Natural killer cell (primary cell): ENCODE results near the gene OTOGL. TPM values are rescaled to one million over a fixed set of nuclear protein-coding genes. Genes with fewer than 3 reads are reported as not detected.

Experiments
- ATAC-seq, 3 donors: fragments of 150-1000 bp in 2 of 3; fragments of 200-7000 bp in 1 of 3; cut with Tn5 transposase; 1 replicate in 1 of 3; 2 replicates in 2 of 3; pipeline ENCODE4 v1.10.0; 2021; ENCODE audit warnings: mild to moderate bottlenecking in 2 of 3, moderate library complexity in 2 of 3
- DNase-seq, 2 donors: peaks; one replicate each; pipeline versions ENCODE4 v3.0.0 to v3.0.0-alpha.2; 2013 to 2021; ENCODE audit warnings: mixed read lengths in 1 of 2
- H3K27ac ChIP-seq: one replicate; pipeline ENCODE4 v1.5.1; 2013; ENCODE audit warnings: mild to moderate bottlenecking, low read length
- H3K27me3 ChIP-seq: one replicate; pipeline ENCODE4 v1.6.1; 2013; ENCODE audit warnings: low read length; ENCODE audit not compliant: control insufficient read depth, insufficient read depth
- H3K36me3 ChIP-seq: one replicate; pipeline ENCODE4 v1.6.1; 2013; ENCODE audit warnings: low read length; ENCODE audit not compliant: control insufficient read depth, insufficient read depth
- H3K4me1 ChIP-seq: one replicate; pipeline ENCODE4 v1.6.1; 2013; ENCODE audit warnings: low read length; ENCODE audit not compliant: control insufficient read depth, insufficient read depth
- H3K4me3 ChIP-seq: one replicate; pipeline ENCODE4 v1.5.1; 2013; ENCODE audit warnings: low read length
- H3K9me3 ChIP-seq: one replicate; pipeline ENCODE4 v1.6.1; 2013; ENCODE audit warnings: low read length; ENCODE audit not compliant: control insufficient read depth, insufficient read depth
- H3K27ac Mint-ChIP-seq, 2 donors: one replicate each; pipeline ENCODE4 v1.8.0; 2022; ENCODE audit warnings: mild to moderate bottlenecking in 2 of 2, mixed read lengths in 2 of 2, moderate library complexity in 1 of 2
- H3K27me3 Mint-ChIP-seq, 2 donors: one replicate each; pipeline ENCODE4 v1.8.0; 2022; ENCODE audit warnings: low read depth in 2 of 2, mixed read lengths in 2 of 2
- H3K36me3 Mint-ChIP-seq: one replicate; pipeline ENCODE4 v1.8.0; 2022; ENCODE audit warnings: mixed read lengths
- H3K4me1 Mint-ChIP-seq, 2 donors: one replicate each; pipeline ENCODE4 v1.8.0; 2022; ENCODE audit warnings: mixed read lengths in 2 of 2
- H3K4me3 Mint-ChIP-seq: one replicate; pipeline ENCODE4 v1.8.0; 2022; ENCODE audit warnings: mild to moderate bottlenecking, moderate library complexity, mixed read lengths
- H3K9me3 Mint-ChIP-seq, 2 donors: one replicate each; pipeline ENCODE4 v1.8.0; 2022; ENCODE audit warnings: mixed read lengths in 2 of 2
- WGBS: methylation state at CpG from one replicate; pipeline ENCODE4 v1.1.7; 2013; ENCODE audit warnings: missing lambda C conversion rate; ENCODE audit not compliant: insufficient coverage; 5-methylcytosine and 5-hydroxymethylcytosine counted together
- intact Hi-C: fragments of 100-400 bp; cut with micrococcal nuclease; formaldehyde crosslinking; loops from one replicate; pipeline ENCODE4 v1.14.2; 2022
- total RNA-seq, 4 donors: library from RNA; stranded (reverse); fragments of 120-200 nt in 1 of 4; gene quantifications; one replicate each; pipeline versions ENCODE4 v1.2.3 to v1.2.4, GENCODE V29; 2013 to 2022
- TF ChIP-seq, protein P1 (sequence below): fragments of 200-600 bp; IDR thresholded peaks from one replicate; pipeline ENCODE4 v1.8.0; 2022; ENCODE audit warnings: antibody characterized with exemption

Gene OTOGL
- total RNA-seq, 3 donors from 2014 or later (not counting 1 experiment from before 2014, with no cell fraction given), result not detected

GRCh38 chr12:80291108-80291754, 191.9 kb downstream of the OTOGL start:
- no peaks in the 10 kb centered on the region for H3K9me3 Mint-ChIP-seq
- no peak for DNase-seq
- TF ChIP-seq, protein P1, sequence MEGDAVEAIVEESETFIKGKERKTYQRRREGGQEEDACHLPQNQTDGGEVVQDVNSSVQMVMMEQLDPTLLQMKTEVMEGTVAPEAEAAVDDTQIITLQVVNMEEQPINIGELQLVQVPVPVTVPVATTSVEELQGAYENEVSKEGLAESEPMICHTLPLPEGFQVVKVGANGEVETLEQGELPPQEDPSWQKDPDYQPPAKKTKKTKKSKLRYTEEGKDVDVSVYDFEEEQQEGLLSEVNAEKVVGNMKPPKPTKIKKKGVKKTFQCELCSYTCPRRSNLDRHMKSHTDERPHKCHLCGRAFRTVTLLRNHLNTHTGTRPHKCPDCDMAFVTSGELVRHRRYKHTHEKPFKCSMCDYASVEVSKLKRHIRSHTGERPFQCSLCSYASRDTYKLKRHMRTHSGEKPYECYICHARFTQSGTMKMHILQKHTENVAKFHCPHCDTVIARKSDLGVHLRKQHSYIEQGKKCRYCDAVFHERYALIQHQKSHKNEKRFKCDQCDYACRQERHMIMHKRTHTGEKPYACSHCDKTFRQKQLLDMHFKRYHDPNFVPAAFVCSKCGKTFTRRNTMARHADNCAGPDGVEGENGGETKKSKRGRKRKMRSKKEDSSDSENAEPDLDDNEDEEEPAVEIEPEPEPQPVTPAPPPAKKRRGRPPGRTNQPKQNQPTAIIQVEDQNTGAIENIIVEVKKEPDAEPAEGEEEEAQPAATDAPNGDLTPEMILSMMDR, result no peak
- Histone ChIP-seq H3K4me1 (no peaks in the 10 kb centered on the region), H3K36me3 (no peaks in the 10 kb centered on the region), H3K27ac (no peak overlapping the region), H3K27me3 (no peaks in the 10 kb centered on the region), H3K9me3 (peaks cover 5% of the 10 kb centered on the region), H3K4me3 (no peak overlapping the region)
- intact Hi-C loops, result no loop called here
- 58% methylated on average over 4 of the region's 5 CpGs for WGBS
- H3K4me3 Mint-ChIP-seq, result no peak overlapping the region
- H3K4me1 Mint-ChIP-seq, result no peaks in the 10 kb centered on the region
- H3K27ac Mint-ChIP-seq, result no peak overlapping the region
- peaks cover 12 to 16% of the 10 kb centered on the region in 2 donors for H3K27me3 Mint-ChIP-seq
- H3K36me3 Mint-ChIP-seq, result no peaks in the 10 kb centered on the region
- ATAC-seq, result no peak

DNA sequence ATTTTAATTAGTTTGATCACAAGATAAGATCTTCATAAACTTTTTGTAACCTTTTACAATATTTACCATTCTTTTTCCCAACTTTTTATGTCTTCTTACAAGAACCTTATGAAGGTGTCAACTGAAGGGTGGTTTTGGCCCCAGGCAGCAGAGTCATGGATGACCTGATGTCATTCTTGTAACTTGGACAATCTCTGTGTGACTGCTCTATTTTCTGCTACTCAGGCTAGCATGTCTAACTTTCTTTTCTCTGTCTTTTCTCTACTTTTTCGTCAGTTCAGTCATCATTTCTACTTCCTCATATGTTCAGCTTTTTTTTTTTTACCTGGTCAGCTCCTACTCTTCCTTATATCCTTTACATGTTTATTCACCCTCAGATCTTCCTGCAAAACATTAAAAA, 194.0 kb downstream of the OTOGL start:
- intact Hi-C loops, result no loop called here
- ATAC-seq (no peak), DNase-seq (no peak)
- no peak overlapping the region for H3K27ac Mint-ChIP-seq
- H3K4me3 Mint-ChIP-seq, result no peak overlapping the region
- WGBS, result 63% methylated on average over 1 of the region's 1 CpG
- TF ChIP-seq, protein P1, result no peak
- H3K27me3 ChIP-seq, result no peaks in the 10 kb centered on the region
- H3K9me3 Mint-ChIP-seq, result peaks cover 0 to under 1% of the 10 kb centered on the region in 2 donors
- H3K36me3 Mint-ChIP-seq, result no peaks in the 10 kb centered on the region
- H3K4me1 Mint-ChIP-seq, result no peaks in the 10 kb centered on the region
- no peaks in the 10 kb centered on the region for H3K36me3 ChIP-seq
- no peak overlapping the region for H3K27ac ChIP-seq
- H3K4me3 ChIP-seq, result no peak overlapping the region
- H3K27me3 Mint-ChIP-seq, result peaks cover 3 to 8% of the 10 kb centered on the region in 2 donors
- H3K4me1 ChIP-seq, result no peaks in the 10 kb centered on the region
- H3K9me3 ChIP-seq, result peaks cover 5% of the 10 kb centered on the region

DNA sequence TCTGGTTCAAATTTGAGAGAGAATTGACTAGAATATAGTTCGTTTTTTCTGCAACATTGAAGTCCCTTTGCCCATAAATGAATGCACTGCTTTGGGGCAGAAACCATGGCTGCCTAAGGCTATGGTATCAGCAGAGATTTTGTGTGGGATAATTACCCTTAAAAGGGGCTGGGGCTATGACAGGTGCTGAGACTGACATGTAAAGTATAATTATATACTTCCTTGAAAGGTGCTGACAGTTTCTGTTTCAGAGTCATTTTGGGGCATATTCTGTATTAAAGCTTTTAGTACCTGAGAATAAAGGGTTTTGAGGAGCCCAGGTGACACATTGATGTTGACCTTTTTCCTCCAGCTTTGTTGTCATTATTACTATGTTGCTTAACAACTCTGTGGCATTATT, 194.4 kb downstream of the OTOGL start:
- TF ChIP-seq, protein P1, result no peak
- H3K4me3 Mint-ChIP-seq, result no peak overlapping the region
- H3K27me3 Mint-ChIP-seq, result peaks cover 2 to 9% of the 10 kb centered on the region in 2 donors
- no peaks in the 10 kb centered on the region for H3K36me3 Mint-ChIP-seq
- intact Hi-C loops, result no loop called here
- no peak overlapping the region for H3K27ac Mint-ChIP-seq
- H3K36me3 ChIP-seq, result no peaks in the 10 kb centered on the region
- WGBS, result 52% methylated on average over 1 of the region's 1 CpG
- DNase-seq (no peak), ATAC-seq (no peak)
- no peaks in the 10 kb centered on the region for H3K27me3 ChIP-seq
- no peaks in the 10 kb centered on the region for H3K4me1 ChIP-seq
- H3K9me3 ChIP-seq, result peaks cover 5% of the 10 kb centered on the region
- no peaks in the 10 kb centered on the region for H3K4me1 Mint-ChIP-seq
- H3K9me3 Mint-ChIP-seq, result peaks cover 0 to 2% of the 10 kb centered on the region in 2 donors
- no peak overlapping the region for H3K27ac ChIP-seq
- no peak overlapping the region for H3K4me3 ChIP-seq

DNA sequence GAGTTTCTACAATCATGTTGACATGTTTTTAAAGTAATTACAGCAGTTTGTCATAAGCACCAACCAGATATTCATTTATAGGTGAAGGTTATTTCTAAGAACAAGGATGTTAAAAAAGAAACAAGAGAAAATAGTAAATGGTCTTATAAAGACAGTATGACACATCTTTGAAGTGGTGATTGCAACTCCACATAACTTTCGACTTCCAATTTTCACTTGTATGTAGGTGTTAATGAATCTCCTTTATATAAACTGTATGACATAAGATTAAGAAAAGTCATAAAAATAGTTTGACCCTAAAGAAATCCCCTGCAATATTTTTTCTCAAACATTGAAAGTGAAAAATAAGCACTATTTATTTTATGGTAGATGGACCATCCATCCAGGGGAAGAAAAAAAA, 199.9 kb downstream of the OTOGL start:
- no peak overlapping the region for H3K27ac Mint-ChIP-seq
- Histone ChIP-seq H3K4me1 (no peaks in the 10 kb centered on the region), H3K4me3 (no peak overlapping the region), H3K27ac (no peak overlapping the region), H3K27me3 (no peaks in the 10 kb centered on the region), H3K36me3 (no peaks in the 10 kb centered on the region), H3K9me3 (no peaks in the 10 kb centered on the region)
- DNase-seq (no peak), ATAC-seq (no peak)
- TF ChIP-seq, protein P1, result no peak
- no peaks in the 10 kb centered on the region for H3K4me1 Mint-ChIP-seq
- H3K9me3 Mint-ChIP-seq, result peaks cover 0 to 2% of the 10 kb centered on the region in 2 donors
- intact Hi-C loops, result no loop called here
- H3K4me3 Mint-ChIP-seq, result no peak overlapping the region
- no CpG with 5 or more reads among the region's 1 CpG for WGBS
- H3K36me3 Mint-ChIP-seq, result no peaks in the 10 kb centered on the region
- H3K27me3 Mint-ChIP-seq, result peaks cover 8 to 18% of the 10 kb centered on the region in 2 donors
